ENCODE measurements around the gene LYRM4.

GRCh38 chr6:5083813-5084359 is 176.9 kb downstream of the LYRM4 start:
- TF ChIP-seq, protein P1, sequence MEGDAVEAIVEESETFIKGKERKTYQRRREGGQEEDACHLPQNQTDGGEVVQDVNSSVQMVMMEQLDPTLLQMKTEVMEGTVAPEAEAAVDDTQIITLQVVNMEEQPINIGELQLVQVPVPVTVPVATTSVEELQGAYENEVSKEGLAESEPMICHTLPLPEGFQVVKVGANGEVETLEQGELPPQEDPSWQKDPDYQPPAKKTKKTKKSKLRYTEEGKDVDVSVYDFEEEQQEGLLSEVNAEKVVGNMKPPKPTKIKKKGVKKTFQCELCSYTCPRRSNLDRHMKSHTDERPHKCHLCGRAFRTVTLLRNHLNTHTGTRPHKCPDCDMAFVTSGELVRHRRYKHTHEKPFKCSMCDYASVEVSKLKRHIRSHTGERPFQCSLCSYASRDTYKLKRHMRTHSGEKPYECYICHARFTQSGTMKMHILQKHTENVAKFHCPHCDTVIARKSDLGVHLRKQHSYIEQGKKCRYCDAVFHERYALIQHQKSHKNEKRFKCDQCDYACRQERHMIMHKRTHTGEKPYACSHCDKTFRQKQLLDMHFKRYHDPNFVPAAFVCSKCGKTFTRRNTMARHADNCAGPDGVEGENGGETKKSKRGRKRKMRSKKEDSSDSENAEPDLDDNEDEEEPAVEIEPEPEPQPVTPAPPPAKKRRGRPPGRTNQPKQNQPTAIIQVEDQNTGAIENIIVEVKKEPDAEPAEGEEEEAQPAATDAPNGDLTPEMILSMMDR (IDR thresholded peaks at IDR 0.05 in 4 of 5, conservative IDR thresholded peaks at IDR 0.05 in 1 of 5): no peak
- TF ChIP-seq POLR2A (IDR thresholded peaks at IDR 0.05): no peak

All from gastrocnemius medialis (tissue), 4 donors.